Adrenal gland (tissue), 5 donors: Measurements from ENCODE around the gene BCL2L1.
A peak's percentile ranks its signal among the peaks of the same experiment; 100 is the strongest.

ENCODE experiments used
- CTCF ChIP-seq, 6 experiments: fragments of 450-650 bp in 4 of 6; fragments of 200-600 bp in 2 of 6; sonication (generic) in 1 of 6; IDR thresholded peaks; 1 replicate in 5 of 6; 2 replicates in 1 of 6; pipeline versions ENCODE4 v1.5.1 to v1.8.0; 2016 to 2021; ENCODE audit warnings: antibody characterized with exemption in 6 of 6, mild to moderate bottlenecking in 2 of 6, moderate library complexity in 1 of 6
- POLR2A ChIP-seq, 2 donors: fragments of 450-650 bp; IDR thresholded peaks; one replicate each; pipeline ENCODE4 v1.6.1; 2017; ENCODE audit warnings: antibody characterized with exemption in 2 of 2, mild to moderate bottlenecking in 2 of 2, moderate library complexity in 1 of 2
- donor health status: DM: no; HTN: no; CAD: no.

GRCh38 chr20:31738729-31739549 lies 16.3 kb upstream of the BCL2L1 start, which contains the start of gene TPX2:
- TF ChIP-seq CTCF (IDR thresholded peaks at IDR 0.05) (peak in 5 of 6 experiments; percentile 9 to 38 (median 31)), POLR2A (IDR thresholded peaks at IDR 0.05) (peak; percentile 44 to 89)
